Fibroblast of skin of right biceps (primary cell): Measurements from ENCODE around the gene FNIP1.
"Not testable (repeated sequence)": the region's sequence is repeated elsewhere in the genome, so short reads cannot be mapped to it uniquely, and the experiment has no call there.

ENCODE experiments used
- DNase-seq: peaks from one replicate; pipeline ENCODE4 v3.0.0-alpha.2; 2013

Gene FNIP1

DNA sequence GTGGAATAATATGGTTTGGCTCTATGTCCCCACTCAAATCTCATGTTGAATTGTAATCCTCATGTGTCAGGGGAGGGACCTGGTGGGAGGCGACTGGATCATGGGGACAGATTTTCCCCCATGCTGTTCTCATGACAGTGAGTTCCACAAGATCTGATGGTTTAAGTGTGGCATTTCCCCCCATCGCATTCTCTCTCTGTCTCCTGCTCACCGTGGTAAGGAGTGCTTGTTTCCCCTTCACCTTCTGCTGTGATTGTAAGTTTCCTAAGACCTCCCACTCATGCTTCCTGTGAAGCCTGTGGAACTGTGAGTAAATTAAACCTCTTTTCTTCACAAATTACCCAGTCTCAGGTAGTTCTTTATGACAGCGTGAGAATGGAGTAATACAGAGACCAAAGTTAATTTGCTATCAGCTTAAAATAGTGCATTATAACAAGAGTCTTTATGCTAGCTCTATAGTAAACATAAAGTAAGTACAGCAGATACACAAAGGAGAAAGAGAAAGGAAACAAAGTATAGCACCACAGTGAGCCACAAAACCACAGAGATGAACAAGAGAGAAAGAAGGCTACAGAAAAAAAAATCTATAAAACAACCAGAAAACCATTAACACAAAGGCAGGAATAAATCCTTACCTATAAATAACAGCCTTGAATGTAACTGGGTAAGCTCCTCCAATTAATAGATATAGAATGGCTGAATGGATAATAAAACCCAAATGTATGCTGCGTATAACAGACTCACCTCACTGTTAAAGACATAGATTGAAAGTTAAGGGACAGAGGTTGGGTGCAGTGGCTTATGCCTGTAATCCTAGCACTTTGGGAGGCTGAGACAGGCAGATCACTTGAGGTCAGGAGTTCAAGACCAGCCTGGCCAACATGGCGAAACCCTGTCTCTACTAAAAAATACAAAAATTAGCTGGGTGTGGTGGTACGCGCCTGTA is 201.5 kb downstream of the FNIP1 start:
- no peak for DNase-seq

DNA sequence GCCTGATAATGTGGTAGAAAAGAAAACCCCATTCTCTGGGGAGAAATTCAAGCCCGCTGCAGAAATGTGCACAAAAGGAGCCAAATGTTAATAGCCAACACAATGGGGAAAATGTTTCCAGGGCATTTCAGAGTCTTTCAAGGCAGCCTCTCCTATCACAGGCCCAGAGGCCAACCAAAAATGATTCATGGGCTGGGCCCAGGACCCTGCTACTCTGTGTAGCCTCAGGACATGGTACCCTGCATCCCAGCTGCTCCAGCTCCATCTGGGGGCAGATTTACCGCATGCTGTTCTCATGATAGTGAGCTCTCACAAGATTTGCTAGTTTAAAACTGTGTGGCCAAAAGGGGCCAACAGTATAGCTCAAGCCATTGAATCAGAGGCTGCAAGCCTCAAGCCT is 202.9 kb downstream of the FNIP1 start:
- no peak for DNase-seq

DNA sequence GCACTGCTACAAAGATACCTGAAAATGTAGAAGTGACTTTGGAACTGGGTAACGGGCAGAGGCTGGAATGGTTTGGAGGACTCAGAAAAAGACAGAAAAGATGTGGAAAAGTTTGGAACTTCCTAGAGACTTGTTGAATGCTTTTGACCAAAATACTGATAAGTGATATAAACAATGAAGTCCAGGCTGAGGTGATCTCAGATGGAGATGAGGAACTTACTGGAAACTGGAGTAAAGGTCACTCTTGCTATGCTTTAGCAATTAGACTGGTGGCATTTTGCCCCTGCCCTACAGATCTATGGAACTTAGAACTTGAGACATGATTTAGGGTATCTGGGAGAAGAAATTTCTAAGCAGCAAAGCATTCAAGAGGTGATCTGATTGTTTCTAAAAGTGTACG is 203.4 kb downstream of the FNIP1 start:
- DNase-seq: not testable (repeated sequence)
